ENCODE measurements around the gene LTBP4.
A peak's percentile ranks its signal among the peaks of the same experiment; 100 is the strongest.

Gene LTBP4

DNA sequence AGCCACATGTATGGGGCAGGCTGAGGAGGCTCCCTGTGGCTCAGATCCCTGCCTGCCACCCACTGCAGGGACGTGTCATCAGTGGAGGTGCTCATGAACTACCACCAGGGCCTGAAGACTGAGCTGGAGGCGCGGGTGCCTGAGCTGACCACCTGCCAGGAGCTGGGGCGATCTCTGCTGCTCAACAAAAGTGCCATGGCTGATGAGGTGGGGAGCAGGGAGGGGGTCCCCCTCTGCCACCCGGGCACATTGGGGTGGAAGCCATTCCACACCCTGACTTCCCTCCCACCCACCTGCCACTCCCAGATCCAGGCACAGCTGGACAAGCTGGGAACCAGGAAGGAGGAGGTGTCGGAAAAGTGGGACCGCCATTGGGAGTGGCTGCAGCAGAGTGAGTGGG is 35.8 kb upstream of the LTBP4 start (continued):
- TF ChIP-seq MYNN (tag by site-specific recombination; IDR thresholded peaks at IDR 0.05; ENCODE audit: borderline replicate concordance) (no peak), KLF8 (tag by site-specific recombination; IDR thresholded peaks at IDR 0.05) (no peak), ZNF354C (tag by site-specific recombination; IDR thresholded peaks at IDR 0.05; ENCODE audit: borderline replicate concordance, low read depth) (no peak)
- TF ChIP-seq, protein P1, sequence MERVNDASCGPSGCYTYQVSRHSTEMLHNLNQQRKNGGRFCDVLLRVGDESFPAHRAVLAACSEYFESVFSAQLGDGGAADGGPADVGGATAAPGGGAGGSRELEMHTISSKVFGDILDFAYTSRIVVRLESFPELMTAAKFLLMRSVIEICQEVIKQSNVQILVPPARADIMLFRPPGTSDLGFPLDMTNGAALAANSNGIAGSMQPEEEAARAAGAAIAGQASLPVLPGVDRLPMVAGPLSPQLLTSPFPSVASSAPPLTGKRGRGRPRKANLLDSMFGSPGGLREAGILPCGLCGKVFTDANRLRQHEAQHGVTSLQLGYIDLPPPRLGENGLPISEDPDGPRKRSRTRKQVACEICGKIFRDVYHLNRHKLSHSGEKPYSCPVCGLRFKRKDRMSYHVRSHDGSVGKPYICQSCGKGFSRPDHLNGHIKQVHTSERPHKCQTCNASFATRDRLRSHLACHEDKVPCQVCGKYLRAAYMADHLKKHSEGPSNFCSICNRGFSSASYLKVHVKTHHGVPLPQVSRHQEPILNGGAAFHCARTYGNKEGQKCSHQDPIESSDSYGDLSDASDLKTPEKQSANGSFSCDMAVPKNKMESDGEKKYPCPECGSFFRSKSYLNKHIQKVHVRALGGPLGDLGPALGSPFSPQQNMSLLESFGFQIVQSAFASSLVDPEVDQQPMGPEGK (tag by site-specific recombination; IDR thresholded peaks at IDR 0.05), result no peak

DNA sequence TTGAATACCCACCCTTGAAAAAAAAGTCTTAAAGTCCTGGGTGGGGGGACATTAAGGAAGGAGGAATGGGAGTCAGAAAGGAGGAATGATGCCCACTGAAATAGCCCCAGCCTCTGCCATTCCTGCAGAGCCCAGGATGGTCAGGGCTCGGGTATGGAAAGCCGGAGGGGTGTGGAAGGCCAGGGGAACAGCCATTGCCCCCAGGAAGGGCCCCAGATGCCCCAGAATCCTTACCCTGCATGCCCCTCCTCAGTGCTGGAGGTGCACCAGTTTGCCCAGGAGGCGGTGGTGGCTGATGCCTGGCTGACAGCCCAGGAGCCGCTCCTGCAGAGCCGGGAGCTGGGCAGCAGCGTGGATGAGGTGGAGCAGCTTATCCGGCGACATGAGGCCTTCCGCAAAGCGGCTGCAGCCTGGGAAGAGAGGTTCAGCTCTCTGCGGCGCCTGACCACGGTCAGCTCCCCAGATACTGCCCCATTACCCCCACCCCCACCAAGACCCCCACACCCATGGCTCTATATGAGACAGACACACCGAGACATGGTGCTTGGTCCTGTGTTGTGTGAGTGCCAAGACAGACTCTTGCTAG is 35.2 kb upstream of the LTBP4 start:
- ChIA-PET POLR2A (interaction anchor here (0.6 kb wide), 1 partner anchor 187 kb away, joined by 5 read pairs; no protein-coding TSS in a partner anchor), CTCF (interaction anchor here (0.8 to 12.8 kb wide), 4 partner anchors 14 to 68 kb away, joined by 3 to 132 read pairs (median 5); no protein-coding TSS in a partner anchor)
- H3K36me3 ChIP-seq (ENCODE audit: control insufficient read depth in 2 of 2, insufficient read depth in 1 of 2, low read length in 2 of 2), result no peaks in the 10 kb centered on the region
- peak; percentile 61; the same call in 1 of the 2 replicates for TF ChIP-seq ZNF341 (tag by site-specific recombination; IDR thresholded peaks at IDR 0.05; ENCODE audit: low read depth)
- TF ChIP-seq, protein P2, sequence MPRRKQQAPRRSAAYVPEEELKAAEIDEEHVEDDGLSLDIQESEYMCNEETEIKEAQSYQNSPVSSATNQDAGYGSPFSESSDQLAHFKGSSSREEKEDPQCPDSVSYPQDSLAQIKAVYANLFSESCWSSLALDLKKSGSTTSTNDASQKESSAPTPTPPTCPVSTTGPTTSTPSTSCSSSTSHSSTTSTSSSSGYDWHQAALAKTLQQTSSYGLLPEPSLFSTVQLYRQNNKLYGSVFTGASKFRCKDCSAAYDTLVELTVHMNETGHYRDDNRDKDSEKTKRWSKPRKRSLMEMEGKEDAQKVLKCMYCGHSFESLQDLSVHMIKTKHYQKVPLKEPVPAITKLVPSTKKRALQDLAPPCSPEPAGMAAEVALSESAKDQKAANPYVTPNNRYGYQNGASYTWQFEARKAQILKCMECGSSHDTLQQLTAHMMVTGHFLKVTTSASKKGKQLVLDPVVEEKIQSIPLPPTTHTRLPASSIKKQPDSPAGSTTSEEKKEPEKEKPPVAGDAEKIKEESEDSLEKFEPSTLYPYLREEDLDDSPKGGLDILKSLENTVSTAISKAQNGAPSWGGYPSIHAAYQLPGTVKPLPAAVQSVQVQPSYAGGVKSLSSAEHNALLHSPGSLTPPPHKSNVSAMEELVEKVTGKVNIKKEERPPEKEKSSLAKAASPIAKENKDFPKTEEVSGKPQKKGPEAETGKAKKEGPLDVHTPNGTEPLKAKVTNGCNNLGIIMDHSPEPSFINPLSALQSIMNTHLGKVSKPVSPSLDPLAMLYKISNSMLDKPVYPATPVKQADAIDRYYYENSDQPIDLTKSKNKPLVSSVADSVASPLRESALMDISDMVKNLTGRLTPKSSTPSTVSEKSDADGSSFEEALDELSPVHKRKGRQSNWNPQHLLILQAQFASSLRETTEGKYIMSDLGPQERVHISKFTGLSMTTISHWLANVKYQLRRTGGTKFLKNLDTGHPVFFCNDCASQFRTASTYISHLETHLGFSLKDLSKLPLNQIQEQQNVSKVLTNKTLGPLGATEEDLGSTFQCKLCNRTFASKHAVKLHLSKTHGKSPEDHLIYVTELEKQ (tag by site-specific recombination; IDR thresholded peaks at IDR 0.05; ENCODE audit: borderline replicate concordance), result no peak
- no peaks in the 10 kb centered on the region for H3K9me3 ChIP-seq (ENCODE audit: control insufficient read depth, insufficient read depth, low read depth, low read length)
- H3K4me1 ChIP-seq (ENCODE audit: control insufficient read depth, insufficient read depth, low read length), result peaks cover 13% of the 10 kb centered on the region
- H3K27ac ChIP-seq (ENCODE audit: extremely low read depth, low read depth, low read length), result no peak overlapping the region
- no peak overlapping the region for H3K4me3 ChIP-seq (ENCODE audit: low read depth, low read length)

DNA sequence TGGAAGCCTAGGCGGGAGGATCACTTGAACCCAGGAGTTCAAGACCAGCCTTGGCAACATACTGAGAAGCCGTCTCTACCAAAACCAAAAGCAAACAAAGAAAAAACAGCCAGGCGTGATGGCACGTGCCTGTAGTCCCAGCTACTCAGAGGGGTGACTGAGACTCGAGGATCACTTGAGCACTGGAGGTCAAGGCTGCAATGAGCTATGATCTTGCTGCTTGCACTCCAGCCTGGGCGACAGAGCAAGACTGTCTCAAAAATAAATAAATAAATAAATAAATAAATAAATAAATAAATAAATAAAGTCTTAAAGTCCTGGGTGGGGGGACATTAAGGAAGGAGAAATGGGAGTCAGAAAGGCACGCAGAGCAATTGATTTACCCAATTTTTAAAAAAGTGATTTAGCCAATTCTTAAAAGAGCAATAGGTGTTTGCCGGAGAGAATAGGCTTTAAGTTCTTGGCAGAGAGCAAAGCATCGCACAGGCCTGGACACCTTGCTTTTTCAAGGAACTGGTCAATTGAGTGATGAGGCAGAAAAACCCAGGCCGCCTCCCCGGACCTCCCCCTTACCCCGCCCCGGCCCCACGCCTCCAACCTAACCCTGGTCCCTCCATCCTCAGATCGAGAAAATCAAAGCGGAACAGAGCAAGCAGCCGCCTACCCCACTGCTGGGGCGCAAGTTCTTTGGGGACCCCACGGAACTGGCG is 34.0 kb upstream of the LTBP4 start:
- H3K4me3 ChIP-seq (ENCODE audit: low read depth, low read length), result peak overlapping the region; percentile 12
- H3K36me3 ChIP-seq (ENCODE audit: control insufficient read depth in 2 of 2, insufficient read depth in 1 of 2, low read length in 2 of 2), result no peaks in the 10 kb centered on the region
- H3K27ac ChIP-seq (ENCODE audit: extremely low read depth, low read depth, low read length), result no peak overlapping the region
- no peaks in the 10 kb centered on the region for H3K9me3 ChIP-seq (ENCODE audit: control insufficient read depth, insufficient read depth, low read depth, low read length)
- ChIA-PET CTCF (interaction anchor here (0.6 to 12.8 kb wide), 9 partner anchors 8 to 1140 kb away, joined by 3 to 132 read pairs (median 5); partner anchors contain the start of gene LTBP4), POLR2A (interaction anchor here (1.7 kb wide), 1 partner anchor 141 kb away, joined by 6 read pairs; no protein-coding TSS in a partner anchor)
- peaks cover 16% of the 10 kb centered on the region for H3K4me1 ChIP-seq (ENCODE audit: control insufficient read depth, insufficient read depth, low read length)
- TF ChIP-seq ZNF514 (tag by site-specific recombination; IDR thresholded peaks at IDR 0.05) (peak; percentile 99), ZNF571 (tag by site-specific recombination; IDR thresholded peaks at IDR 0.05) (no peak), RBAK (tag by site-specific recombination; IDR thresholded peaks at IDR 0.05) (peak; percentile 97), ZNF223 (tag by site-specific recombination; IDR thresholded peaks at IDR 0.05) (peak; percentile 95), ZNF394 (tag by site-specific recombination; IDR thresholded peaks at IDR 0.05; ENCODE audit: borderline replicate concordance) (peak; percentile 100), ZNF266 (tag by site-specific recombination; IDR thresholded peaks at IDR 0.05; ENCODE audit: low read depth) (peak; percentile 99), ZNF530 (tag by site-specific recombination; IDR thresholded peaks at IDR 0.05; ENCODE audit: low read depth) (peak; percentile 95), ZNF560 (tag by site-specific recombination; IDR thresholded peaks at IDR 0.05; ENCODE audit: borderline replicate concordance) (peak; percentile 100), MYNN (tag by site-specific recombination; IDR thresholded peaks at IDR 0.05; ENCODE audit: borderline replicate concordance) (peak; percentile 65; the same call in 1 of the 2 replicates), SP3 (tag by site-specific recombination; IDR thresholded peaks at IDR 0.05) (peak; percentile 60), ZNF473 (tag by site-specific recombination; IDR thresholded peaks at IDR 0.05) (no peak), ZNF341 (tag by site-specific recombination; IDR thresholded peaks at IDR 0.05; ENCODE audit: low read depth) (peak; percentile 72; the same call in 1 of the 2 replicates), ZNF354C (tag by site-specific recombination; IDR thresholded peaks at IDR 0.05; ENCODE audit: borderline replicate concordance, low read depth) (peak; percentile 100), GLIS1 (tag by site-specific recombination; IDR thresholded peaks at IDR 0.05) (peak; percentile 47; the same call in 1 of the 2 replicates), ZNF140 (tag by site-specific recombination; IDR thresholded peaks at IDR 0.05) (peak; percentile 99)
- TF ChIP-seq, protein P3, sequence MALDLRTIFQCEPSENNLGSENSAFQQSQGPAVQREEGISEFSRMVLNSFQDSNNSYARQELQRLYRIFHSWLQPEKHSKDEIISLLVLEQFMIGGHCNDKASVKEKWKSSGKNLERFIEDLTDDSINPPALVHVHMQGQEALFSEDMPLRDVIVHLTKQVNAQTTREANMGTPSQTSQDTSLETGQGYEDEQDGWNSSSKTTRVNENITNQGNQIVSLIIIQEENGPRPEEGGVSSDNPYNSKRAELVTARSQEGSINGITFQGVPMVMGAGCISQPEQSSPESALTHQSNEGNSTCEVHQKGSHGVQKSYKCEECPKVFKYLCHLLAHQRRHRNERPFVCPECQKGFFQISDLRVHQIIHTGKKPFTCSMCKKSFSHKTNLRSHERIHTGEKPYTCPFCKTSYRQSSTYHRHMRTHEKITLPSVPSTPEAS (tag by site-specific recombination; IDR thresholded peaks at IDR 0.05), result peak; percentile 25; the same call in 1 of the 2 replicates
- TF ChIP-seq, protein P4, sequence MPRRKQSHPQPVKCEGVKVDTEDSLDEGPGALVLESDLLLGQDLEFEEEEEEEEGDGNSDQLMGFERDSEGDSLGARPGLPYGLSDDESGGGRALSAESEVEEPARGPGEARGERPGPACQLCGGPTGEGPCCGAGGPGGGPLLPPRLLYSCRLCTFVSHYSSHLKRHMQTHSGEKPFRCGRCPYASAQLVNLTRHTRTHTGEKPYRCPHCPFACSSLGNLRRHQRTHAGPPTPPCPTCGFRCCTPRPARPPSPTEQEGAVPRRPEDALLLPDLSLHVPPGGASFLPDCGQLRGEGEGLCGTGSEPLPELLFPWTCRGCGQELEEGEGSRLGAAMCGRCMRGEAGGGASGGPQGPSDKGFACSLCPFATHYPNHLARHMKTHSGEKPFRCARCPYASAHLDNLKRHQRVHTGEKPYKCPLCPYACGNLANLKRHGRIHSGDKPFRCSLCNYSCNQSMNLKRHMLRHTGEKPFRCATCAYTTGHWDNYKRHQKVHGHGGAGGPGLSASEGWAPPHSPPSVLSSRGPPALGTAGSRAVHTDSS (tag by site-specific recombination; IDR thresholded peaks at IDR 0.05), result no peak
